ENCODE data around the gene DET1. TPM values are rescaled to one million over a fixed set of nuclear protein-coding genes. Genes with fewer than 3 reads are reported as not detected.

The DET1 gene
- total RNA-seq, 1 experiment from 2014 or later: 6.1 TPM

DNA sequence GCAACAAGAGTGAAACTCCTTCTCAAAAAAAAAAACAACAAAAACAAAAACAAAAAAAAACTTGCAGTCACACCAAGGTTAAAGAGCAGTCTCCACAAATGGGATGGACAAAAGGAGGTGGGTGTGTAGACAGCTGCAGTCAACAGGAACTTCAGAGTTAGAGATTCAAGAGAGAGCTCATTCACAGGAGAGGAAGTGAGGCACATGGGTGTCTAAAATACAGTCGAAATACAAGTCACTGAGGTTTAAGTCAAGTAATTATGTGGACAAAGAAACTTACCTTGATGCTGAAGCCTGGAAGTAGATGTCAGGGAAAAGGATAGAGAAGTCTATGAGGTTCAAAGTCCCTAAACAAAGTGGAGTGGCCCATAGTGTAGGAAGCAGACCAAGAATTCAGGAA lies 64.2 kb downstream of the DET1 start:
- H3K27me3 Mint-ChIP-seq (ENCODE audit: low read depth): peaks cover 8% of the 10 kb centered on the region; the same call in 1 of the 2 replicates
- no peak for TF ChIP-seq GTF2I (CRISPR knock-in tag; conservative IDR thresholded peaks at IDR 0.05)
- no peak for TF ChIP-seq IRF2 (CRISPR knock-in tag; IDR thresholded peaks at IDR 0.05; ENCODE audit: borderline replicate concordance, low read depth)
- TF ChIP-seq ZNF219 (CRISPR knock-in tag; IDR thresholded peaks at IDR 0.05; ENCODE audit: borderline replicate concordance): no peak
- TF ChIP-seq ESRRA (CRISPR knock-in tag; IDR thresholded peaks at IDR 0.05; ENCODE audit: borderline replicate concordance): no peak
- TF ChIP-seq FOXJ3 (CRISPR knock-in tag; IDR thresholded peaks at IDR 0.05; ENCODE audit: borderline replicate concordance): no peak
- TF ChIP-seq JUN (CRISPR knock-in tag; IDR thresholded peaks at IDR 0.05): no peak
- TF ChIP-seq NR3C1 (CRISPR knock-in tag; conservative IDR thresholded peaks at IDR 0.05; ENCODE audit: low read depth): no peak
- H3K36me3 Mint-ChIP-seq: peaks cover 6% of the 10 kb centered on the region
- peaks cover 38% of the 10 kb centered on the region for H3K4me1 Mint-ChIP-seq
- H3K4me3 Mint-ChIP-seq: no peak overlapping the region
- ChIA-PET CTCF (interaction anchor here (1.0 kb wide), 2 partner anchors 12 to 129 kb away, joined by 3 to 4 read pairs; no protein-coding TSS in a partner anchor), POLR2A (interaction anchor here (0.7 to 0.9 kb wide), 2 partner anchors 123 to 1275 kb away, joined by 3 to 4 read pairs; no protein-coding TSS in a partner anchor)
- H3K27ac Mint-ChIP-seq: no peak overlapping the region
- ATAC-seq (no peak), DNase-seq (ENCODE audit: low spot score) (no peak)
- no peaks in the 10 kb centered on the region for H3K9me3 Mint-ChIP-seq

DNA sequence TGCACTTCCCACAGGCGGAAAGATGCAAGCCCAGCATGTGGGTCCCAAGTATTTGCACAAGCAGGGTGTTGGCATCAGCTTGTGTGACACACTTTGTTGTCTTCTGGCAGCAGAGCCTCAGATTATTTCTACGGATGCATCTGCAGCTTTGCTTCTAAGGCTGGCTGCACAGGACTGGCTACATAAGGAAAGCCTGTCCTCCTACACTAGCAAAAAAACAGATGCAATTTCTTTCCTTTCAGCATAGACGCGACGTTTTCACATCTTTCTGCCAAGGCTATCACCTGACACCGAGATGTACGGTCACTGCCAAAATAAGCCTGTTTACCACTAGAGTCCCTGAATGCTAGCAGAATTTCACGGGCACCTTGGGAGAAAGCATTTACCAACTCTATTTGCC lies 65.5 kb downstream of the DET1 start:
- Mint-ChIP-seq H3K9me3 (no peaks in the 10 kb centered on the region), H3K36me3 (peaks cover 11% of the 10 kb centered on the region), H3K4me3 (no peak overlapping the region), H3K4me1 (peaks cover 36% of the 10 kb centered on the region), H3K27me3 (ENCODE audit: low read depth) (peaks cover 3% of the 10 kb centered on the region; the same call in 1 of the 2 replicates), H3K27ac (no peak overlapping the region; the same call in 1 of the 2 replicates)
- ChIA-PET POLR2A (no interaction called here), CTCF (interaction anchor here (2.1 kb wide), 1 partner anchor 134 kb away, joined by 7 read pairs; no protein-coding TSS in a partner anchor)
- DNase-seq (ENCODE audit: low spot score): no peak
- no peak for ATAC-seq
- no peak for TF ChIP-seq JUN (CRISPR knock-in tag; IDR thresholded peaks at IDR 0.05)
- TF ChIP-seq TCF7 (CRISPR knock-in tag; IDR thresholded peaks at IDR 0.05; ENCODE audit: low read depth): no peak
- no peak for TF ChIP-seq NFYB (CRISPR knock-in tag; conservative IDR thresholded peaks at IDR 0.05; ENCODE audit: low read depth)
- TF ChIP-seq SP1 (CRISPR knock-in tag; conservative IDR thresholded peaks at IDR 0.05): no peak
- TF ChIP-seq NR3C1 (CRISPR knock-in tag; conservative IDR thresholded peaks at IDR 0.05; ENCODE audit: low read depth): no peak
- TF ChIP-seq, protein P1, sequence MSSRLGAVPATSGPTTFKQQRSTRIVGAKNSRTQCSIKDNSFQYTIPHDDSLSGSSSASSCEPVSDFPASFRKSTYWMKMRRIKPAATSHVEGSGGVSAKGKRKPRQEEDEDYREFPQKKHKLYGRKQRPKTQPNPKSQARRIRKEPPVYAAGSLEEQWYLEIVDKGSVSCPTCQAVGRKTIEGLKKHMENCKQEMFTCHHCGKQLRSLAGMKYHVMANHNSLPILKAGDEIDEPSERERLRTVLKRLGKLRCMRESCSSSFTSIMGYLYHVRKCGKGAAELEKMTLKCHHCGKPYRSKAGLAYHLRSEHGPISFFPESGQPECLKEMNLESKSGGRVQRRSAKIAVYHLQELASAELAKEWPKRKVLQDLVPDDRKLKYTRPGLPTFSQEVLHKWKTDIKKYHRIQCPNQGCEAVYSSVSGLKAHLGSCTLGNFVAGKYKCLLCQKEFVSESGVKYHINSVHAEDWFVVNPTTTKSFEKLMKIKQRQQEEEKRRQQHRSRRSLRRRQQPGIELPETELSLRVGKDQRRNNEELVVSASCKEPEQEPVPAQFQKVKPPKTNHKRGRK (CRISPR knock-in tag; IDR thresholded peaks at IDR 0.05; ENCODE audit: borderline replicate concordance): no peak
- TF ChIP-seq JAZF1 (CRISPR knock-in tag; IDR thresholded peaks at IDR 0.05): no peak
- TF ChIP-seq FOXP1 (CRISPR knock-in tag; IDR thresholded peaks at IDR 0.05; ENCODE audit: borderline replicate concordance): no peak
- no peak for TF ChIP-seq ZNF317 (CRISPR knock-in tag; IDR thresholded peaks at IDR 0.05; ENCODE audit: borderline replicate concordance, low read depth)
- TF ChIP-seq, protein P2, sequence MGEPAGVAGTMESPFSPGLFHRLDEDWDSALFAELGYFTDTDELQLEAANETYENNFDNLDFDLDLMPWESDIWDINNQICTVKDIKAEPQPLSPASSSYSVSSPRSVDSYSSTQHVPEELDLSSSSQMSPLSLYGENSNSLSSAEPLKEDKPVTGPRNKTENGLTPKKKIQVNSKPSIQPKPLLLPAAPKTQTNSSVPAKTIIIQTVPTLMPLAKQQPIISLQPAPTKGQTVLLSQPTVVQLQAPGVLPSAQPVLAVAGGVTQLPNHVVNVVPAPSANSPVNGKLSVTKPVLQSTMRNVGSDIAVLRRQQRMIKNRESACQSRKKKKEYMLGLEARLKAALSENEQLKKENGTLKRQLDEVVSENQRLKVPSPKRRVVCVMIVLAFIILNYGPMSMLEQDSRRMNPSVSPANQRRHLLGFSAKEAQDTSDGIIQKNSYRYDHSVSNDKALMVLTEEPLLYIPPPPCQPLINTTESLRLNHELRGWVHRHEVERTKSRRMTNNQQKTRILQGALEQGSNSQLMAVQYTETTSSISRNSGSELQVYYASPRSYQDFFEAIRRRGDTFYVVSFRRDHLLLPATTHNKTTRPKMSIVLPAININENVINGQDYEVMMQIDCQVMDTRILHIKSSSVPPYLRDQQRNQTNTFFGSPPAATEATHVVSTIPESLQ (CRISPR knock-in tag; IDR thresholded peaks at IDR 0.05): no peak
- TF ChIP-seq ZNF396 (CRISPR knock-in tag; IDR thresholded peaks at IDR 0.05; ENCODE audit: borderline replicate concordance): no peak
- TF ChIP-seq, protein P3, sequence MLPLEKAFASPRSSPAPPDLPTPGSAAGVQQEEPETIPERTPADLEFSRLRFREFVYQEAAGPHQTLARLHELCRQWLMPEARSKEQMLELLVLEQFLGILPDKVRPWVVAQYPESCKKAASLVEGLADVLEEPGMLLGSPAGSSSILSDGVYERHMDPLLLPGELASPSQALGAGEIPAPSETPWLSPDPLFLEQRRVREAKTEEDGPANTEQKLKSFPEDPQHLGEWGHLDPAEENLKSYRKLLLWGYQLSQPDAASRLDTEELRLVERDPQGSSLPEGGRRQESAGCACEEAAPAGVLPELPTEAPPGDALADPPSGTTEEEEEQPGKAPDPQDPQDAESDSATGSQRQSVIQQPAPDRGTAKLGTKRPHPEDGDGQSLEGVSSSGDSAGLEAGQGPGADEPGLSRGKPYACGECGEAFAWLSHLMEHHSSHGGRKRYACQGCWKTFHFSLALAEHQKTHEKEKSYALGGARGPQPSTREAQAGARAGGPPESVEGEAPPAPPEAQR (CRISPR knock-in tag; IDR thresholded peaks at IDR 0.05): no peak
- TF ChIP-seq FOXJ3 (CRISPR knock-in tag; IDR thresholded peaks at IDR 0.05; ENCODE audit: borderline replicate concordance): no peak
- no peak for TF ChIP-seq ETV6 (CRISPR knock-in tag; IDR thresholded peaks at IDR 0.05)
- TF ChIP-seq, protein P4, sequence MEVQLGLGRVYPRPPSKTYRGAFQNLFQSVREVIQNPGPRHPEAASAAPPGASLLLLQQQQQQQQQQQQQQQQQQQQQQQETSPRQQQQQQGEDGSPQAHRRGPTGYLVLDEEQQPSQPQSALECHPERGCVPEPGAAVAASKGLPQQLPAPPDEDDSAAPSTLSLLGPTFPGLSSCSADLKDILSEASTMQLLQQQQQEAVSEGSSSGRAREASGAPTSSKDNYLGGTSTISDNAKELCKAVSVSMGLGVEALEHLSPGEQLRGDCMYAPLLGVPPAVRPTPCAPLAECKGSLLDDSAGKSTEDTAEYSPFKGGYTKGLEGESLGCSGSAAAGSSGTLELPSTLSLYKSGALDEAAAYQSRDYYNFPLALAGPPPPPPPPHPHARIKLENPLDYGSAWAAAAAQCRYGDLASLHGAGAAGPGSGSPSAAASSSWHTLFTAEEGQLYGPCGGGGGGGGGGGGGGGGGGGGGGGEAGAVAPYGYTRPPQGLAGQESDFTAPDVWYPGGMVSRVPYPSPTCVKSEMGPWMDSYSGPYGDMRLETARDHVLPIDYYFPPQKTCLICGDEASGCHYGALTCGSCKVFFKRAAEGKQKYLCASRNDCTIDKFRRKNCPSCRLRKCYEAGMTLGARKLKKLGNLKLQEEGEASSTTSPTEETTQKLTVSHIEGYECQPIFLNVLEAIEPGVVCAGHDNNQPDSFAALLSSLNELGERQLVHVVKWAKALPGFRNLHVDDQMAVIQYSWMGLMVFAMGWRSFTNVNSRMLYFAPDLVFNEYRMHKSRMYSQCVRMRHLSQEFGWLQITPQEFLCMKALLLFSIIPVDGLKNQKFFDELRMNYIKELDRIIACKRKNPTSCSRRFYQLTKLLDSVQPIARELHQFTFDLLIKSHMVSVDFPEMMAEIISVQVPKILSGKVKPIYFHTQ (CRISPR knock-in tag; IDR thresholded peaks at IDR 0.05): no peak
